Left kidney (tissue), 2 donors: ENCODE data around the gene NSMCE3. TPM values are rescaled to one million over a fixed set of nuclear protein-coding genes. Genes with fewer than 3 reads are reported as not detected.

Experiments used
- DNase-seq: peaks from one replicate; pipeline ENCODE4 v3.0.0-alpha.2; 2013
- polyA plus RNA-seq: library from polyadenylated mRNA; unstranded; fragments of 120-200 nt; gene quantifications from one replicate; pipeline ENCODE4 v1.2.1, GENCODE V29; 2013; ENCODE audit not compliant: insufficient read length

The NSMCE3 gene
- polyA plus RNA-seq, 1 donor: 8.2 TPM

DNA sequence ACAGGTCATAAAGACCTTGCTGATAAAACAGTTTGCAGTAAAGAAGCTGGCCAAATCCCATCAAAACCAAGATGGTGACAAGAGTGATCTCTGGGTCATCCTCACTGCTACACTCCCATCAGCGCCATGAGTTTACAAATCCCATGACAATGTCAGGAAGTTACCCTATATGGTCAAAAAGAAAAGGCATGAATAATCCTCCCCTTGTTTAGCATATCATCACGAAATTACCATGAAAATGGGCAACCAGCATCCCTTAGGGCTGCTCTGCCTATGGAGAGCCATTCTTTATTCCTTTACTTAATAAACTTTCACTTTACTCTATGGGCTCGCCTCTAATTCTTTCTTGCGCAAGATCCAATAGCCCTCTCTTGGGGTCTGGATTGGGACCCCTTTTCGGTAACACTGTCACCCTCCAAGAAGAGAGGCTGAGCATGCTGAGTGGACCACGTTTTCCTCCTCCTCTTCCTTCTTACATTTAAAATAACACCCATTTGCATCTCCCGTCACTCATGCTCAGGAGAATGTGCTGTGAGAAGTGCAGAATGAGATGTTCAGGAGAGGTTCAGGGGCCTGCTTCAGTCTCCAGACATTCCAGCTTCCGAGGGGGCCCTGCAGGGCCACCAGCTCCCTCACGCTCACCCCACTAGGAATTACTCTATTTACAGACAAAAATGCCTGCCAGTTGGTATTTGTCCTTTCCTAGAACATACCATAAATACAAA lies 47.3 kb downstream of the NSMCE3 start:
- DNase-seq: no peak

DNA sequence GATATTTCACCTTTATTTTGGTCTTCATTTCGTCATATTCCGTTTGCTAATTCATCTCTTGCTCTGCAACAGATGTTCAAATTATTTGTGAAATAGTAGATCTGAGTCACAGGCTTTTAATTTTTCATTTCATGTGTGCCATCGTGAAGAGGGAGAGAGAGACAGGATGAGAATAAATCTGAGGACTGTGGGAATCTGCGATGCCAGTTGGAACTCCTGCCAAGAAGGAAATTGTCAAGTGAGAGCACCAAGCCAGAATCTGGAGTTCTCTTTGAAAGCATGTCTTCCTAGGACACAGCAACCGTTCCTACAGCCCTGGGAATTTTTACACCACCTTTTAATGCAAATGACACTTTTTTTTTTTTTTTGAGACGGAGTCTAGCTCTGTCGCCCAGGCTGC lies 48.8 kb downstream of the NSMCE3 start:
- no peak for DNase-seq

- DNase-seq: no peak
Measured at GRCh38 chr15:29216955-29217354, 52.7 kb downstream of the NSMCE3 start.
